ENCODE measurements around the gene PSMG1. TPM values are rescaled to one million over a fixed set of nuclear protein-coding genes. Genes with fewer than 3 reads are reported as not detected.

Gene PSMG1
- total and polyA plus RNA-seq, 12 donors, result 14.8 to 29.4 (median 25.5) TPM

DNA sequence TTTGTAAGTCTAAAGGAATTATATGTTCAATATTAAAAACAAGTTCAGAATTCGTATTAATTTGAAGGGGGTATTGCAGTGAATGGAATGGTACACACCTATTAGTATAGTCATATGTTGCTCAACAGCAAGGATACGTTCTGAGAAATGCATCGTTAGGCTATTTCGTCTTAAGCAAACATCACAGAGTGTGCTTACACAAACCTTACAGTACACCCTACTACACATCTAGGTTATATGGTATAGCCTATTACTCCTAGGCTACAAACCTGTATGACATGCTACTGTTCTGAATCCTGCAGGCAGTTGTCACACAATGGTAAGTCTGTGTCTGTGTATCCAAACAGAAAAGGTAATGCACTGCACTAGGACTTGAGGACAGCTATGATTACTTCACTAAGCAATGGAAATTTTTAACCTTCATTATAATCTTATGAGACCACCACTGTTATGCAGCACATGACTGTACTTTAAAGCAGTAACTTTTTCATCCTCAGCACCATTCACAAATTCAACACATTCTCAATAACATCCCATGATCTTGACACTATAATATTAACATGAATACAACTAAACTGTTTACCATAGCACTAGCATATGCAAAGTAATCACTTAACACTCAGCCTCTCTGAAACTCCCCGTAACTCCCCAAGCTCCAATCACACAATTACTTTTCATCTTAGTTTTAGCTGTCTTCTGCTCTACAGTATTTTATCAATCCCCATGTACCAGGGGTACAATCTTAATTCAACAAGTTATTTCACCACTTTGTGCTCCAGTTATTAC lies 14.4 kb upstream of the PSMG1 start:
- 85 to 87% methylated on average over 5 of the region's 5 CpGs for WGBS, 2 donors
- peaks cover 0 to 100% (median 51%) of the 10 kb centered on the region in 9 donors for H3K36me3 ChIP-seq
- H3K4me1 ChIP-seq, result no peaks in the 10 kb centered on the region

DNA sequence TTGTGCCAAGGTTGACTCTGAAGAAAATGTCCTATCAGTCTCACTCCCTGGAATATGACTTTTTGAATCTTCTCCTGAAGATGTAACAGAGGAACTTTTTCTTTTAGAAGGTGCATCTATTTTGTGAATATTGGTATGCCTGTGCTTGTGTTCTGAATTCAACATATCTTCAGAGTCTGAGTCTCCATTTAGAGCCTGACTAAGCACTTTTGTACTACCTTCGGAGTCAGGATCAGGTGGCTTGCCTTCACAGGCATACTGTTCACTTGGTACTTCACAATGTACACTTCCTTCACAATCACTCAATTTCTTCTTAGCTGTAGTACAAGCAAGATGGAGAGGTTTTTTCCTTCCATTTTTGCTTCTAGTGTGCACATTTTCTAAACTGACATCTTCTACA lies 13.6 kb upstream of the PSMG1 start:
- WGBS, 2 donors, result 89% methylated on average over 1 of the region's 1 CpG
- intact Hi-C loops (cut with DNase I), result loop anchor here in 1 of 10 donors (10.0 kb wide), 1 partner anchor 68 kb away; no protein-coding TSS in a partner anchor
- peaks cover 0 to 96% (median 51%) of the 10 kb centered on the region in 9 donors for H3K36me3 ChIP-seq

More for the DNA sequence above, 14.4 kb upstream of the PSMG1 start:
- TF ChIP-seq, protein P1, sequence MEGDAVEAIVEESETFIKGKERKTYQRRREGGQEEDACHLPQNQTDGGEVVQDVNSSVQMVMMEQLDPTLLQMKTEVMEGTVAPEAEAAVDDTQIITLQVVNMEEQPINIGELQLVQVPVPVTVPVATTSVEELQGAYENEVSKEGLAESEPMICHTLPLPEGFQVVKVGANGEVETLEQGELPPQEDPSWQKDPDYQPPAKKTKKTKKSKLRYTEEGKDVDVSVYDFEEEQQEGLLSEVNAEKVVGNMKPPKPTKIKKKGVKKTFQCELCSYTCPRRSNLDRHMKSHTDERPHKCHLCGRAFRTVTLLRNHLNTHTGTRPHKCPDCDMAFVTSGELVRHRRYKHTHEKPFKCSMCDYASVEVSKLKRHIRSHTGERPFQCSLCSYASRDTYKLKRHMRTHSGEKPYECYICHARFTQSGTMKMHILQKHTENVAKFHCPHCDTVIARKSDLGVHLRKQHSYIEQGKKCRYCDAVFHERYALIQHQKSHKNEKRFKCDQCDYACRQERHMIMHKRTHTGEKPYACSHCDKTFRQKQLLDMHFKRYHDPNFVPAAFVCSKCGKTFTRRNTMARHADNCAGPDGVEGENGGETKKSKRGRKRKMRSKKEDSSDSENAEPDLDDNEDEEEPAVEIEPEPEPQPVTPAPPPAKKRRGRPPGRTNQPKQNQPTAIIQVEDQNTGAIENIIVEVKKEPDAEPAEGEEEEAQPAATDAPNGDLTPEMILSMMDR (IDR thresholded peaks at IDR 0.05), result no peak
- no peak for ATAC-seq
- no peaks in the 10 kb centered on the region for H3K27me3 ChIP-seq
- no peak for DNase-seq
- intact Hi-C loops (cut with DNase I), result loop anchor here in 1 of 10 donors (10.0 kb wide), 1 partner anchor 67 kb away; no protein-coding TSS in a partner anchor
- no peaks in the 10 kb centered on the region for H3K9me3 ChIP-seq
- no peak overlapping the region for H3K27ac ChIP-seq
- H3K4me3 ChIP-seq, result no peak overlapping the region

DNA sequence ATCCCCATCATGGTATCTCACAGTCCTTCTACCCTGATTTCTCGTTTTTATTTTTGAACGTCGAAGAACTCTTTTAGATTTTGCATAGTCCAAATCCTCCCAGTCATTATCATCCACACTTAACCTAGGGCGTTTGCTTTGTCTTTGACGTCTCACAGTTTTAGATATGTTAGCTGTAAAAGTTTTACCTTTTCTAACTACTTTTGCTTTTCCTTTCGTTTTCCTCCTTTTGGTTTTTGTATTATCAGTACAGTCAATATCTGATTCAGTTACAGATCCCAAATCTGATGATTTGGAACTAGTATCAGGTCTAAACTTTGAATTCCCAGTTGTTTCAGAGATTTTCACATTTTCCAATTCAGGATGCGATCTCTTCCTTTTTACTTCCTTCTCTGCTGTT lies 13.1 kb upstream of the PSMG1 start:
- H3K36me3 ChIP-seq, result peaks cover 0 to 95% (median 51%) of the 10 kb centered on the region in 9 donors
- DNase-seq, result no peak
- no peak overlapping the region for H3K4me3 ChIP-seq

More for the DNA sequence above, 13.6 kb upstream of the PSMG1 start:
- DNase-seq, result no peak
- H3K27ac ChIP-seq, result peak overlapping the region in 1 of 10 donors; percentile 33
- no peaks in the 10 kb centered on the region for H3K4me1 ChIP-seq
- TF ChIP-seq, protein P1 (IDR thresholded peaks at IDR 0.05), result no peak
- H3K4me3 ChIP-seq, result no peak overlapping the region
- no peaks in the 10 kb centered on the region for H3K27me3 ChIP-seq
- ATAC-seq, result no peak
- no peaks in the 10 kb centered on the region for H3K9me3 ChIP-seq

DNA sequence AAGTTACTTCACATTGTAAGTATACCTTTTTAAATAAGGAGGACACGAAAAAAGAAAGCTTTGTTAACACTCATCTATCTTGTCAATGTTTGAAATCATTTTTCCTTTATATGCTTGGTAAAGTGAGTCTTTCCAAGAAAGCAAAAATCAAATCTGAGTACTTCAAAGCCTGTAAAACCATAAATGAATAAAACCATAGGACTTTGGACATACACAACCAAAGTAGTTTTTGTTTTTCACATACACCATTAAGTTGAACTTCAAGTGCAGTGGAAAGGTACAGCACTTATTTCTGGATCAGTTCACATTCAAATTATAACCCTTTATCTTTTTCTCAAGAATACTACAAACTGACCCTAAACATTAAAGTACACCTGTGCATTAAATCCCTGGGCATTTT lies 10.1 kb upstream of the PSMG1 start:
- no peak overlapping the region for H3K27ac ChIP-seq
- no peak overlapping the region for H3K4me3 ChIP-seq
- ATAC-seq, result no peak
- intact Hi-C loops (cut with DNase I), result loop anchor here in 1 of 10 donors (10.0 kb wide), 1 partner anchor 71 kb away; no protein-coding TSS in a partner anchor
- no peak for DNase-seq
- WGBS, 2 donors, result 96 to 99% methylated on average over 1 of the region's 1 CpG
- no peaks in the 10 kb centered on the region for H3K9me3 ChIP-seq
- TF ChIP-seq, protein P1 (IDR thresholded peaks at IDR 0.05), result no peak
- no peaks in the 10 kb centered on the region for H3K27me3 ChIP-seq
- peaks cover 0 to 68% (median 31%) of the 10 kb centered on the region in 9 donors for H3K36me3 ChIP-seq
- H3K4me1 ChIP-seq, result no peaks in the 10 kb centered on the region

More for the DNA sequence above, 13.1 kb upstream of the PSMG1 start:
- intact Hi-C loops (cut with DNase I), result loop anchor here in 1 of 10 donors (10.0 kb wide), 1 partner anchor 68 kb away; no protein-coding TSS in a partner anchor
- WGBS, 2 donors, result 81 to 83% methylated on average over 7 of the region's 7 CpGs
- no peaks in the 10 kb centered on the region for H3K4me1 ChIP-seq
- H3K9me3 ChIP-seq, result no peaks in the 10 kb centered on the region
- TF ChIP-seq, protein P1 (IDR thresholded peaks at IDR 0.05), result no peak
- H3K27ac ChIP-seq, result peak overlapping the region in 1 of 10 donors; percentile 33
- no peak for ATAC-seq
- H3K27me3 ChIP-seq, result no peaks in the 10 kb centered on the region
